ENCODE data around the gene CGB7. TPM values are rescaled to one million over a fixed set of nuclear protein-coding genes. Genes with fewer than 3 reads are reported as not detected.

CGB7 gene
- total and polyA plus RNA-seq, 2 donors (not counting 1 experiment from before 2014, with no cell fraction given), result not detected

- ChIA-PET POLR2A (no interaction called here), CTCF (interaction anchor here (0.9 to 4.4 kb wide), 3 partner anchors 10 to 191 kb away, joined by 3 to 82 read pairs (median 4); no protein-coding TSS in a partner anchor)
- H3K4me3 ChIP-seq (ENCODE audit: control extremely low read depth in 1 of 5, extremely low read depth in 1 of 5, insufficient read depth in 1 of 5, low read depth in 2 of 5, low read length in 4 of 5), result no peak overlapping the region
- TF ChIP-seq CTCF (IDR thresholded peaks at IDR 0.05), result no peak
- no peak for TF ChIP-seq EZH2 (IDR thresholded peaks at IDR 0.05; ENCODE audit: borderline replicate concordance, insufficient read depth, low read depth, low read length, poor library complexity, severe bottlenecking)
- DNase-seq (no peak), ATAC-seq (ENCODE audit: low read depth) (no peak)
- peaks cover 86% of the 10 kb centered on the region for H4K20me1 ChIP-seq (ENCODE audit: control insufficient read depth, insufficient read depth, low read length, poor library complexity, severe bottlenecking)
- no peak overlapping the region for H2AFZ ChIP-seq (ENCODE audit: insufficient read depth, low read depth, low read length, poor library complexity, severe bottlenecking)
- H3K9ac ChIP-seq (ENCODE audit: low read length), result no peak overlapping the region
- no peak overlapping the region for H3K4me3 Mint-ChIP-seq
- H3K9me3 ChIP-seq (ENCODE audit: control extremely low read depth in 1 of 3, control insufficient read depth in 2 of 3, insufficient read depth in 1 of 3, low read length in 2 of 3), result no peaks in the 10 kb centered on the region
- H3K4me1 ChIP-seq (ENCODE audit: control insufficient read depth in 2 of 2, insufficient read depth in 2 of 2, low read length in 2 of 2), result peaks cover 13 to 14% of the 10 kb centered on the region in 2 donors
- H3K4me1 Mint-ChIP-seq, result peaks cover 8% of the 10 kb centered on the region
- WGBS (ENCODE audit: insufficient coverage), result 92% methylated on average over 5 of the region's 12 CpGs
- no peaks in the 10 kb centered on the region for H3K9me3 Mint-ChIP-seq (ENCODE audit: insufficient read depth)
- H3K27me3 ChIP-seq (replicated peaks in 1 of 4; ENCODE audit: control extremely low read depth in 1 of 4, control insufficient read depth in 3 of 4, insufficient read depth in 4 of 4, low read length in 3 of 4), result no peaks in the 10 kb centered on the region
- H3K4me2 ChIP-seq (replicated peaks; ENCODE audit: low read depth, low read length, poor library complexity, severe bottlenecking), result no peak overlapping the region
- no peaks in the 10 kb centered on the region for H3K27me3 Mint-ChIP-seq
- intact Hi-C loops (cut with micrococcal nuclease), result no loop called here
- peaks cover 1 to 77% of the 10 kb centered on the region in 2 experiments for H3K36me3 ChIP-seq (replicated peaks in 1 of 2; ENCODE audit: control extremely low read depth in 1 of 2, control insufficient read depth in 1 of 2, extremely low read depth in 1 of 2, insufficient read depth in 2 of 2, low read length in 1 of 2)
- peaks cover 35% of the 10 kb centered on the region for H3K79me2 ChIP-seq (ENCODE audit: control insufficient read depth, insufficient read depth, low read length)
- no peak overlapping the region for H3K27ac ChIP-seq (ENCODE audit: low read length in 2 of 2)
- no peak overlapping the region for H3K27ac Mint-ChIP-seq
Observed at GRCh38 chr19:49101160-49101559, 43.6 kb upstream of the CGB7 start.

DNA sequence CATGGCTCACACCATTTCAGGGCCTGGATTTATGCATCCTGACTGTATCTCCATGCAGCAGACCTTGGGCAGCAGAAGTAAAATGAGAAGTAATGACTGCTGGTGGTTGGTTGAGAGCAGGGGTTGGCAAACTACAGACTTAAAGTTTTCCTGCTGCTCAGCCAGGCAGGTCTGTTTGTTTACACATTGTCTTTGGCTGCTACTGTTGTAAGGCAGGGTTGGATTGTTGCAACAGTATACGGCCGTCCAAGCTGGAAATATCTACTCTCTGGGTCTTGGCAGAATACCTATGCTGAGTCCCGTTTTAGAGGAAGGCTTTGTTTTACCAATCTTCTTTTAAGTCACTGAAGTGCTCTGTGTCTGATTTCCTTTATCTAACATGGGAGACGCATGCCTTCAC lies 41.2 kb upstream of the CGB7 start:
- Histone ChIP-seq H3K9ac (ENCODE audit: low read length) (no peak overlapping the region), H3K4me1 (ENCODE audit: control insufficient read depth in 2 of 2, insufficient read depth in 2 of 2, low read length in 2 of 2) (peaks cover 7 to 9% of the 10 kb centered on the region in 2 donors), H3K4me2 (replicated peaks; ENCODE audit: low read depth, low read length, poor library complexity, severe bottlenecking) (no peak overlapping the region), H3K4me3 (ENCODE audit: control extremely low read depth in 1 of 5, extremely low read depth in 1 of 5, insufficient read depth in 1 of 5, low read depth in 2 of 5, low read length in 4 of 5) (no peak overlapping the region), H3K27me3 (replicated peaks in 1 of 4; ENCODE audit: control extremely low read depth in 1 of 4, control insufficient read depth in 3 of 4, insufficient read depth in 4 of 4, low read length in 3 of 4) (no peaks in the 10 kb centered on the region), H3K9me3 (ENCODE audit: control extremely low read depth in 1 of 3, control insufficient read depth in 2 of 3, insufficient read depth in 1 of 3, low read length in 2 of 3) (no peaks in the 10 kb centered on the region), H3K79me2 (ENCODE audit: control insufficient read depth, insufficient read depth, low read length) (peaks cover 48% of the 10 kb centered on the region), H3K27ac (ENCODE audit: low read length in 2 of 2) (no peak overlapping the region), H3K36me3 (replicated peaks in 1 of 2; ENCODE audit: control extremely low read depth in 1 of 2, control insufficient read depth in 1 of 2, extremely low read depth in 1 of 2, insufficient read depth in 2 of 2, low read length in 1 of 2) (peaks cover 1 to 77% of the 10 kb centered on the region in 2 experiments), H2AFZ (ENCODE audit: insufficient read depth, low read depth, low read length, poor library complexity, severe bottlenecking) (no peak overlapping the region), H4K20me1 (ENCODE audit: control insufficient read depth, insufficient read depth, low read length, poor library complexity, severe bottlenecking) (peaks cover 93% of the 10 kb centered on the region)
- Mint-ChIP-seq H3K4me1 (peaks cover 4% of the 10 kb centered on the region), H3K9me3 (ENCODE audit: insufficient read depth) (no peaks in the 10 kb centered on the region), H3K27me3 (no peaks in the 10 kb centered on the region), H3K27ac (no peak overlapping the region), H3K4me3 (no peak overlapping the region)
- ChIA-PET CTCF (interaction anchor here (1.1 to 4.5 kb wide), 13 partner anchors 7 to 372 kb away, joined by 3 to 89 read pairs (median 9); no protein-coding TSS in a partner anchor), POLR2A (no interaction called here)
- ATAC-seq (ENCODE audit: low read depth) (no peak), DNase-seq (no peak)
- WGBS (ENCODE audit: insufficient coverage), result 100% methylated on average over 4 of the region's 4 CpGs
- intact Hi-C loops (cut with micrococcal nuclease), result loop anchor here (2.0 kb wide), 1 partner anchor 16 kb away; the partner anchor contains the start of gene LIN7B
- no peak for TF ChIP-seq CTCF (IDR thresholded peaks at IDR 0.05)
- TF ChIP-seq EZH2 (IDR thresholded peaks at IDR 0.05; ENCODE audit: borderline replicate concordance, insufficient read depth, low read depth, low read length, poor library complexity, severe bottlenecking), result no peak
